DND-41 (cell line): ENCODE results near the gene CRIP3.

Experiments
- EZH2 ChIP-seq: IDR thresholded peaks from 3 replicates; pipeline ENCODE4 v1.6.1; 2012; ENCODE audit warnings: borderline replicate concordance, low read depth, mild to moderate bottlenecking, moderate library complexity, low read length, inconsistent platforms; ENCODE audit not compliant: severe bottlenecking
- TF ChIP-seq, protein P1 (sequence below): IDR thresholded peaks from 2 replicates; pipeline ENCODE4 v1.5.1; 2012; ENCODE audit warnings: borderline replicate concordance, low read length, moderate library complexity, mild to moderate bottlenecking; ENCODE audit not compliant: poor library complexity, severe bottlenecking; ENCODE audit errors: extremely low read depth

DNA sequence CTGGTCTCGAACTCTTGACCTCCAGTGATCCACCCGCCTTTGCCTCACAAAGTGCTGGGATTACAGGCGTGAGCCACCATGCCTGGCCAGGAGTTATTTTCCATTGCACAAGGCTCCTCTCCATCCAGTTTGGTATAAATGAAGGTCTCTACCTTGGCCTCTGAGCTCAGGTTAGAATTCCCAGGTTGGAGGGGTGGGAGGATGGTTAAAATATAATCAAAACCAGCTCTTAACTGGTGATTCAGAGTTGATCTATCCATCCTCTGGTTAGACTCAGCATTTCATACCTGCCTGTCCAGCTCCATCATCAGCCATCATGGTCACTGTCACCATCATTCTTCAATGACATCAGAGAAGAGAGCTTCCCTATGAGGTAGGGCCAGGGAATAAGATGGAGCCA, 13.2 kb downstream of the CRIP3 start:
- TF ChIP-seq, protein P1, sequence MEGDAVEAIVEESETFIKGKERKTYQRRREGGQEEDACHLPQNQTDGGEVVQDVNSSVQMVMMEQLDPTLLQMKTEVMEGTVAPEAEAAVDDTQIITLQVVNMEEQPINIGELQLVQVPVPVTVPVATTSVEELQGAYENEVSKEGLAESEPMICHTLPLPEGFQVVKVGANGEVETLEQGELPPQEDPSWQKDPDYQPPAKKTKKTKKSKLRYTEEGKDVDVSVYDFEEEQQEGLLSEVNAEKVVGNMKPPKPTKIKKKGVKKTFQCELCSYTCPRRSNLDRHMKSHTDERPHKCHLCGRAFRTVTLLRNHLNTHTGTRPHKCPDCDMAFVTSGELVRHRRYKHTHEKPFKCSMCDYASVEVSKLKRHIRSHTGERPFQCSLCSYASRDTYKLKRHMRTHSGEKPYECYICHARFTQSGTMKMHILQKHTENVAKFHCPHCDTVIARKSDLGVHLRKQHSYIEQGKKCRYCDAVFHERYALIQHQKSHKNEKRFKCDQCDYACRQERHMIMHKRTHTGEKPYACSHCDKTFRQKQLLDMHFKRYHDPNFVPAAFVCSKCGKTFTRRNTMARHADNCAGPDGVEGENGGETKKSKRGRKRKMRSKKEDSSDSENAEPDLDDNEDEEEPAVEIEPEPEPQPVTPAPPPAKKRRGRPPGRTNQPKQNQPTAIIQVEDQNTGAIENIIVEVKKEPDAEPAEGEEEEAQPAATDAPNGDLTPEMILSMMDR: no peak
- no peak for TF ChIP-seq EZH2
